CD4-positive, alpha-beta T cell treated with Interleukin-1 beta for 1 hour (primary cell): ENCODE measurements around the gene FAM83C.

Experiments used
- DNase-seq, 2 donors: peaks; one replicate each; pipeline ENCODE4 v3.0.0-alpha.2; 2020 to 2022

The FAM83C gene

DNA sequence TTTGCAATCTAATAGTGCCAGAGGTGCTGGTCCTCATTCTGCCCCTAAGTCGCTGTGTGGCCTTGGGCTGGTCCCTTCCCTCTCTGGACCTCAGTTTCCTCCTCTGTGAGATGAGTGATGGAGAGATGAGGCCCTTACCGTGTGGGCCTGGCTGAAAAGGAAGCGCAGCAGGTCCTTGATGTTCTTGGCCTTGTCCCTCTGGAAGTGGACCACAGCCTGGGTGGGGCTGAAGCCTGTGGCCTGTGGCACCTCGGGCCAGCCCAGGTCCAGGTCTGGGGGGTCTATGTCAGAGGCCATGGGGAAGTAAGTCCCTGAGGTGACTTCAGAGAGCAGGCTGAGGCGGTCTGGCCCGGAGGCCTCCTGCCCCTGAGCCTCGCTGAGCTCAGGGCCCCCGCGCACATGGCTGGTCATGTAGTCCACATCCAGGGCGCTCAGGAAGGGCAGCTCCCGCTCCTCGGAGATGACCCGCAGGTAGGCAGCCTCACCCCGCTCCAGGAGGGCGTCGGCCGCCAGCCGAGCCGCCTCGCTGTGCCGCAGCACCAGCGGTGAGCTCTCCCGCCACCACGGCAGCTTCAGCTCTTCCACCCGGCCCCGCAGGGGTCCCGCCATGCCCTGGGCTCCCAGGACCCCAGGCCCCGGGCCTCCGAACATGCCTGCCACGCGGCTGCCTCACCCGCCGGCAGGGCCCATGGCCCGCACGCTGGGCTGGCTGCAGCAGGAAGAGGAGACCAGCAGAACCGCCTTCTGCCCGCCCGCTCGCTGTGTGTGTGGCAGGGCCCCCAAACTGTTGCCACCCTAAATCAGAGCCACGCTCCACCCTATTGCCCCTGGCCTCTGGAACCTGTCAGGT, at the start of gene FAM83C:
Gene FAM83C, minus strand, starts transcription at position 772 of the 850 bp plus-strand sequence. Its CDS starts 121 bp downstream, at position 651.
- DNase-seq = no peak

DNA sequence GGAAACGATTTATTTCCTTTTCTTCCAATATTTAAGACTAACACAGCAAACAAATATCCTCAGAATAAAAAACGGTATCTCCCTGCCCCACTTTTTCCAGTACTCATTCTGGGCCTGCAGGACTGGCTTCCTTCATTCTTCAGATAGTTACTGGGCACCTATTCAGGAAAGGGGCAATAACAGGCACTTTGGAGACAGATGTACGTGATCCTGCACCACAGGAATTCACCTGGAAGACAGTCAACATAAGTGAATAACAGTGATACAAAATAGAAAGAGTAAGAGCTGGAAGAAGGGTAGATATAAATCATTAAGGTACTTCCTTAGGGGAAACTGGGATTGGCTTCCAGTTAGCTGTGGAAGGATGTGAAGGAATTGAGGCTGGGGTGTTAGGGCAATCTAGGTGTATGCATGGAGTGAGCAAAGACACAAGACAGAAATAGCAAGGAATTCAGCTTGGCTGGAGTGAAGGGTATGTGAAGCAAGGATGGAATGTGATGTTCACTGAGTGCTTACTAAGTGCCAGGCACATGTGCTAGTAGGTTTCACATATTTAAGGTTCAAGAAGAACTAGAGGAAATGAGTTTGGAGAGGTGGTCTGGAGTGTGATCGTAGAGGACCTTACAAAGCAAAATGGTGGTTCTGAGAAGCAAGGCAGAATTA, 49.3 kb upstream of the FAM83C start:
- DNase-seq = no peak

DNA sequence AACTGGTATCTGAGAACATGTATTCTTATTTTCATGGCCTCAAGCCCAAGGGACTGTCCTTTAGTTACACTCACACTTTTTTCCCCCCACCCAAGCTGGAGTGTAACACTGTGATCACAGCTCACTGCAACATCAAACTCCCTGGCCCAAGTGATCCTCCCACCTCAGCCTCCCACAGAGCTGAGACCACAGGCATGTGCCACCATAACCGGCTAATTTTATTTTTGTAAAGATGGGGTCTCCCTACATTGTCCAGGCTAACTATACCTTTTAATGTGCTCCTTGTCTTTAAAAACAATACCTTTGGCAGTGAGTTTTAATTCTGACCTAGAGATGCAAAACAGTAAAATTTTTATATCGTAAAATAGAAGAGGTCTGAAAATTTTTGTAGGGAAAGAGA, 48.2 kb upstream of the FAM83C start:
- no peak for DNase-seq

DNA sequence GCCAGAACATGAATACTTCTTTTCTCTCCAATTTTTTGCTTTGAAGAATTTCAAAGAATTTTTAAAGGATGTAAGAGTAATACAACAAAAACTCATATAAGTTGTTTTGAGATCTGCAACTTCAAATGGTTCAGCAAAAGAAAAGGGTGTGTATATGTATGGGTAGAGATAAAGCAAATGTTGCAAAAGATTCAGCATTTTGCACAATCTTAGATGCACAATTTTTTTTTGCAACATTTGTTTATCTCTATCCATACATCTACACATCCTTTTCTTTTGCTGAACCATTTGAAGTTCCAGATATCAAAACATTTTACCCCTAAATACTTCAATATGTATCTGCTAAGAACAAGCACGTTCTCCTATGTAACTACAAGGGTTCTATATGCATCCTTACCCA, 47.4 kb upstream of the FAM83C start:
- no peak for DNase-seq

DNA sequence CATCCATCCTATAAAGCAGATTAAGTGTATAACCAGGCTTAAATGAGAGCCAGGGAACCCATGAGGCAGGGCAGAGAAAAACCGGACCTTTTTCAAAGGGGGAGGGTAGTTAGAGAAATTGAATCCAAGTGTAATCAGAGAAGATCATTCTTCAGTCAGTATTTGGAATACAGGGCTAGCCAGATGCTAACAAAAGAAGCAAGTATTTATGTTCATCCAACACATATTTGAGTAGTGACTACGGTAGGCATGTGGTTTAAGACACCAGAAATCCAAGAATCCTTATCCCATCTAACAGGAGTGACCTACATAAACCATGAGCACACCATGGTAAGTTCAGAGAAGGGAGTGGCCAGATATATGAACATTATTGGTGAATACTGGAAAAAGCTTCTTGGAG, 46.8 kb upstream of the FAM83C start:
- no peak for DNase-seq

DNA sequence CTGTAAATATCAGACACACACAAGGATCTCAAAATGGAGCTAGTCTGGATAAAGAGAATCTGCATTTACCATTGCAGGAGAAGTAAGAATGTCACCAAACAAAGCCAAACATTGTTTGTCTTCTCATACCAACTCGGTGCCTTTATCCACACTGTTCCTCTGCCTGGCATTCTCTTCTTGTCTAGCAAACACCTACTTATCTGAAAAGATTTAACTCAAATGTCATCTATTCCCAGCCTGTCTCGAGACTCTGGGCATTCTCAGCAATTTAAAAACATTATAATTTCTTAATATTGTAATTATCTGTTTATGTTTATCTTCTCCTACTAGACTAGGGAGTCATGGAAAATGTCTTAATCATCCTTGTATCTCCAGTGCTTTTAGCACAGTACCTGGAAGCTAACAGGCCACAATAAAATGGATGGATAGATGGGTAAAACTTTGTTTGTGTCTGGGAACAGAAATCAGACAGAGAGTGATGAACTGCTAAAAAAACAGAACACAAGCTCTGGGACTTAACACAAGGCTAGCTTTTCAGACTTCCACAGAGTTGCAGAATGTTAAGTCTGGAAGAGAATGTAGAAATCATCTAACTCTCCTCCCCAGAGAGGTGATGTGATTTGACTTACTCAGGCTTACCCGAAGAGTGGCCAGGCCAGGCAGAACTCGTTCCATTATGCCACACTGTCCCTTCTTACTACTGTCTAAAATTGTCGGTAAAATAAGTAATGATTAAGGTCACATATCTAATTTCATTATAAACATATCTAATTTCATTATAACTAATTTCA, 42.3 kb upstream of the FAM83C start:
- DNase-seq = no peak

DNA sequence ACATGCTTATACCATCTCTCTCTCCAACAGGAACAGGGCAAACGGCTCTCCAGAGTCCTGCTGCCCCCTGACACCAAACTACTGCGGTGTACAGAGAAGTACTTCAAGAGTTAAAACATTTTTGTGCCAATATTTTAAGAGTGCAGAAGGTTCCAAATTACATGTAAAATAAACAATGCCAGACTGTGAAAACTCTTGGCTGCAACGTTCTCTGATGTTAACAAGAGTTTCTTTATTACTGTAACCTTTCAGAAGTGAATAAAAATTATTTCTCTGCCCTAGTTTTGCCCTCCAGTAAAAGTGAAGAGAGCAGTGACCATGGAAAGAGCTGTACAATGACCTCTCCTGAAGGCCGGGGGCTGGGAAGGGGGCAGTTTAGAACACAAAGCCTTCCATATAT, 41.4 kb upstream of the FAM83C start:
- no peak for DNase-seq

DNA sequence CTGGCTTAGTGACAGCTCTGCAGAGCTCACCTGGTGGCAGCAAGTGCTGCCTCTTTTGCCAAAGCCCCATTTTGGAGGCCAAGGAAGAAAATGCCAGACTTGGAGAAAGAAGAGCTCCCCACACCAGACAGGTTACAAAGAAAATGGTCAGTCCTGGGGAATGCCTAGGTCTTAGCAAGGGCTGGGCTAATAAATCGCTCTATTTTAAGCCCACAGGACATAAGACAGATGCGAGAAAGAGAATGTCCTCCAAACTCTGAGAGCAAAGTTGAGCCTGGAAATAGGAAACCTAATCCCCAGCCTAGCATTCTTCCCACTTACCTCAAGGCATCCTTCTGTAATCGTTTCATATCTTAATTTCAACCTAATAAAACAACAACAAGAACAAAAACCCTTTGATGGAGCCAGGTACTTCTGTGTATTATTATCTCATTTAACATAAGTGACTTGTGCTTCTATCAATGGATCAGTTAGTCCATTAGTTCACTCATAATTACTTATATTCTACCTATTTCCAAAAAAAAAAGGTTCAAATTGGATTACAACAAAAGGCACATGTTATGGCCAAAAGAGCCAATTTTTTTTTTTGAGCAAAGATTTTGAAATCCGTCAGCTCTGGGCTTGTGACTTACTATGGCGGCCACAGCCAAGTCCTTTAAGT, 40.4 kb upstream of the FAM83C start:
- DNase-seq = no peak

DNA sequence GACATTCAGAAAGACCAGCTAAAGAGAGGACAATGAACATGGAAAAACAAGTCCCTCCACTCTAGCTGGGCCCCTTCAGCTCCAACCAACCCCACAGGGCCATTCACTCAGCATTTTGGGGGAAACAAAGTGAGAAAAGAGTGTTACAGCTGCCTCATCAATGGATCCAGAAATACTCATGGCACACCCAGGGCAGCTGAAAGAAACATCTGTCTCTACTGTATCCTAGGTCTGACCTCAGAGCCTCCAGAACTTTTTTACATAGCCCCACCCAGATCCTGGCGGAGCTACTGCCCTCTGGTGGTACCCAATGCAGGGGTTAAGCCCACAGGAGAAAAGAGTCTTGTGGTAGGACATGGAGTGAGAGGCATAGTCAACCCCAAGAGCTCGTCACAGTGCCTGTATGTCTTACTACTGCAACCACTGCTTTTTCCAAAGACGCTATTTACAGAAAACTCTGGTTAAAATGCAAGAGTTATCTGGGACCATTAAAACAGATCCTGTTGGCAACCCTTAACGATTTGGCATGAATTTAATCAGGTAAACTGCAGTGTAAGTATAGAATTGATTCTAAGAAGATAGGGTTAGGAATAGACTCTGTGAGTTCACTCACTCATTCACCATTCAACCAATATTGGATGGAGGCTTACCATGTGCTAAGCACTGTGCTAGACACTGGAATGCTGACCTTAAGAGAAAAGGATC, 37.4 kb upstream of the FAM83C start:
- DNase-seq = peak in 1 of 2 donors; percentile 13

DNA sequence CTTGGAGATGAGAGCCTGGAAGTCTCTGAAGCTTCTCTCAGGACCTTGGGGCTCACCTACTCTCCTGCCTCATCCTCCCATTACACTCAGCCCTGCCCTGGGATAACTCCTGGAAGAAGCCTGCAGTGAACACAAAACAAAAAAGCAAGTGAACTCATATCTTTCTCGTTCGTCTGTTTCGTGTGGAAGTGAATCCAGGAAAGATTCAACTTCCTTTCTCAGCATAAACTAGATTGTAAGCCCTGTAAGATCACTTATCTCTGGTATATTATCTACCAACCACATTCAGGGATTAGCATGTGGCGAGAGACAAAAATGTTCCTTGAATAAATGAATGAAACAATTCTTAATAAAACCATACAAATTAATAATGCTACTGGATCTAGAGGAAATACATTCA, 36.5 kb upstream of the FAM83C start:
- DNase-seq = no peak

DNA sequence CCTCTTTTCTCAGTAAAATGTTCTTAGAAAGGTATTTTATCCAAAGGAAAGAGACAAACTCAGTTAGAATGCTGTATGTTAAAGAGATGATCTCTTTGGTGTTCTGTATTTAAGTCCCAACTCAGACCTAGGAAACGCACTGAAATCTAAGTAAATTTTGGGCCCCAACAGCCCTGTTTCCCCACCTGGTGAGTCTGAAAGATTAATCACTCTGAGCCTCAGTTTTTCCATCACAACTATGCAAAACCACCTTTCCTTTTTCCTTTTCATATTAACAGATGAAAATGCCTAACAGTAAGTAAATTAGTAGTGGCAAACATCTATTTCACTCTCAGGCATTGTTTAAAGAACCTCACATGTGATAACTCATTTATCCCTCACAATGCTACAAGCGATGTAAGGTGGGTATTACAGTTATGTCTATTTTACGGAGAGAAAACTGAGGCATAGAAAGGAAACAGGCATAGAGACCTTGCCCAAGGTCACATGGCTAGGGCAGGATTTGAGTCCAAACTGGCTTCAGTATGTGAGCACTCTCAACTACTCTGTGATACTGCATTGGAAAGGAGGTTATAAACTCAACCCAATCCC, 36.0 kb upstream of the FAM83C start:
- DNase-seq = no peak

DNA sequence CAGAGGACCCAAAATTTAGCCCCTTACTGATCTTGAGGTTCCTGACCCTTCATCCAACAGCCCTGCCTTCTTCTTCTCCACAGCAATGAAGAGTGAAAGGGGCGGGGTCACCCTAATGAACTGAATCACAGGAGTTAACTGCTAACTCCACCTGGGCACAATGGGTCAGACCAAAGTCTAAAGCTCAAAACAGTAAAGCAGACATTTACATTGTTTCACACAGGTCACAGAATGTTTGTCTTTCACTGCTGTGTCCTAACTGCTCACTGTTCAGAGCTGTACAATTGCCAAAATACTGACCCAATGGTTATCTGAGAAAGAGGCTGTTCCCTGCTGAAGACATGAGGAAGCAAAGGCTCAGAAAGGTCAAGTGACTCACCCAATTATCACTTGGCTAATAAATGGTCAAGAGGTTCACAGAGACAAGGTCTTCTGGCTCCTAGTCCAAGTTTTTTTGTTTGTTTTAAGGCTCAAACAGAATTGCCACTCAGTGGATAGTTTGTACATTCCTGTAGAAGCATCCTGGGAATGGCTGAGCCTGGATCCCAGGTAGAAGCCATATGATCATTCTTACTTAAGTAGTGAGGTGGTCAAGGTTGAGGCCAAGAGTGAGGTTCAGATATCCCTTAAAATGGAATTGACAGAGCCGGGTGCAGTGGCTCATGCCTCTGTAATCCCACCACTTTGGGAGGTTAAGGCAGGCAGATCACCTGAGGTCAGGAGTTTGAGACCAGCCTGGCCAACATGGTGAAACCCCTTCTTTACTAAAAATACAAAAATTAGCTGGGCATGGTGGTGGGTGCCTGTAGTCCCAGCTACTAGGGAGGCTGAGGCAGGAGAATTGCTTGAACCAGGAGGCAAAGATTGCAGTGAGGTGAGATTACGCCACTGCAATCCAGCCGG, 35.1 kb upstream of the FAM83C start:
- DNase-seq = no peak

DNA sequence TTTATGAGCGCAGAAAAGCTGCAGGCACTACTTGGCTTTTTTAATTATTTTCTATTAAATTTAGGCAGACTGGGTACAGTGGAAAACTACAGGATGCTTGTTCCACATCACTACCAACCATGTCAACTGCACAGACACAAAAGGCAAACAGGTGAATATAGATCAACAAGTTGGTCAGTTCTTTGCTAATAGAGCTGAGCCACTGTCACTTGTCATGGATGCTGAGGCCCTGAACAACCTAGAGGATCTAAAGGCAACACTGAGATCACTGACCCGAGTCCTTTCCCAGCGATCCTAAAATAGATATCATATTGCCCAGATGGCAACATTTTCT, 34.5 kb upstream of the FAM83C start:
- no peak for DNase-seq

DNA sequence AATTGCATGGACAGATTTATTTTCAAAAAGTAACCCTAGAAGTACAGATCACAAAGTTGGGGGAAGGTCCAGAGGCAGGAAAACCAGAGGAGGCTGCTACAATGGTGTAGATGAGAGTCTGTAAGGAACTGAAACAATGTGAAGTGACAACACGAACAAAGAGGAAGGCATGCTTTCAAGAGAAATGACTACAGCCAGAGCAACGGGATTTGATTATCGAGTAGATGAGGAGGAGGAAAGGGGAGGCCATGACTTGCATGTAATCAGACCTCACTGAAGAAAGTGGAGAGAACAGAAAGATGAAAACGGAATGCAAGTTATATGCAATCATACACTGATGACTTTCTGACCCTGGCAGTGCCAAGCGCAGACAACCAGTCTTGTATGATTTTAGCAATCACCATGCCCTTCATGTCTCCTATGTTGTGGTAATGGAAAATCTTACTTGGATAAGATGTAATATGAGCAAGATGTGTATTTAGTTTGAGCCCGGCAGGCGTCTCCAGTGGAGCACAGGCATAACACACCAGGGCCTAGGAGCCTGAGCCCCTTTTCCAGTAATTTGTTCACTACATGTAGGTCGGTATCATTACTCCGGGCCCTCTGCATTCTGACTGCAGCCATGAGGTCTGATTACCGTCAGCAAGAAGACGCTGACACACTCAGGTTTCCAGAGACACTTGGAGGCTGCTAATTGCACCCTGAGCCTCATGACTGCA, 34.0 kb upstream of the FAM83C start:
- DNase-seq = no peak

DNA sequence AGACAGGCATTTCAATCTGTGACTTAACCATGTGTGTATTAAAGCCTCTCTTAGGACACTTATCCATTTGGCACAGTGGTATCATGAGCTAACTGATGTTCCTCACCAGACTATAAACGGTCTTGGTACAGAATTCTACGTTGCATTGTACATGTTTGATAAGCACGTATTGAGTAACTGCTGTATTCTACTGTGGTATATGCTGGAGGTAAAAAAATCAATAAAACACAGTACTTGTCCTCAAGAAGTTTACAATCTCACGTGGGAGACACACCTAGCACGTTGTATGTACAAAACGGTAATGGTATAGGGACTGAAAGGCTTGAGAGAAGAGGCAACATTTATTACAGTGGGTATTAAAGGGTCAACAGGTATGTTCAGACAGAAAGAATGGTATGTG, 33.2 kb upstream of the FAM83C start:
- no peak for DNase-seq

DNA sequence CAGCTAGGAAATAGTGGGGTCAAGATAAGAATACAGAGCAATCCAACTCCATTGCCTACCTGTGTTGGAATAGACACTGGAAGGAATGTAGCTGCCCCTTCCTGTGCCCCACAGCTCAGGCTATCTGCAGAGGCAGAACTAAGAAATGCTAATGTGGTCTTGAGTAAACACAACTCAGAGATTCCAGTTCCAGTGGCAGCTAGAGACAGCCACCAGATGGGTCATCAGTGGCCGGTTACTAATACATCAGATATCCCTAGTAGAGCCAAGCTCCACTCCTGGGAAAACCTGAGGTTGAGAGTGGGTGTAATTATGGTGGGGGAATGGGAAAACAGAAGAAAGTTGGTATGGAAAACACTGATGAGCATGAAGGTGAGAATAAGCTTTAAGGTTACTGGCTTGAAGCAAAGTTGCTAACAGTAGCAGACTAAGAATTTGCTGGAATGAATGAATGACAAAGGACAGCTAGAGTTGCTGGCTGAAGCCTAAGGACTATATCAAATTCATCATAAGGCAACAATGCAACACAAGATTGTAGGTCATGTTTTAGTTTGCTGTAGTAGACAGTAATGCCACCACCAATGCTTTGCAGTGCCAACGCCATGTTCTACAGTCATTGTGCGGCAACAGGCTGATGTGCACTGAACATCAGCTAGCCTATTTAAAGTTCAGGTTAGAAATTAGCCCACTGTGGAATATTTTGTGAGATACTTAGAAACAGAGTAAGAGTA, 28.3 kb upstream of the FAM83C start:
- DNase-seq = no peak

DNA sequence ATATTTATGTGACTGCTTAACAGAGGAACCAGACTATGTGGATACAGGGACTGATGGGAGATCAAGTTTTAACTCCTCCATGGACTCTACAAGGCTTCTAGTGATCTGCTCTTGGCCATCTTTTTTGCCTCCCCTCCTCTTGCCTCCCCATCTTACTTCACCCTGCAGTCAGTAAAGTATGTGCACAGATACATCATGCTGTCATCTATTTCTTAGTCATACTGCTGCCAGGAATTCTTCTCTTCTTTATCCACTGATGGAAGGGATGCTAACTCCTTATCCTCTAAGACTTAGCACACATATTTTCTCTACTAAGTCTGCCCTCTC, 27.6 kb upstream of the FAM83C start:
- no peak for DNase-seq

DNA sequence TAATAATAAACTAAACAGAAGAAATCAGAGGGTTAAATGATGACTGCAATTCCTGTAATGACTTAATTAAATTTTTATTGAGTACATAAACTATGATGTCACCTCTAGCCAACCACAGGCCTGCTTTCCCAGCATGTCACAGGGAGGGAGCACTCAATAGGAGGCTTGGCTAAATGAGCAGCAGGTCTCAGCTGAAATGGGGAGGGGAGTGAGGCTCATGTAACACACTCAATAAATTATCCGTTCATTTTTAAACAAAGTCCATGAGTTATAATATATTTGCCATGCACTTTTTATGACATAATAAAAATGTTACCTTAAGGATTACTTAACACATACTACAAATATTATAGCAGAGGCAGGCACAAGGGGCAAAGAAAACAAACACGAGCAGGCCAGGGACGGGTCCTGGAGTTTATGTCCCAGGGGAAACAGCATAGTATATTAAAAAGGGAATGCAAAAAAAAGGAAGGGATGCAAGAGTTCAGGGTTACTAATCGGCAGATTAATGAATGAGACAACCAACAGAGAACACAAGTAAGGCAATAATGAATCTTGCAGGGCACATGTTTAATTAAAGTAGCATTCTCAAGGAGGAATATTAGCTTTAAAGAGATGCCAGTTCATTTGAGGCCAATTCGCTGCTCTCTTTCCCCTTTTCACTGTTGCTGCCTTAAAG, 27.1 kb upstream of the FAM83C start:
- DNase-seq = no peak

DNA sequence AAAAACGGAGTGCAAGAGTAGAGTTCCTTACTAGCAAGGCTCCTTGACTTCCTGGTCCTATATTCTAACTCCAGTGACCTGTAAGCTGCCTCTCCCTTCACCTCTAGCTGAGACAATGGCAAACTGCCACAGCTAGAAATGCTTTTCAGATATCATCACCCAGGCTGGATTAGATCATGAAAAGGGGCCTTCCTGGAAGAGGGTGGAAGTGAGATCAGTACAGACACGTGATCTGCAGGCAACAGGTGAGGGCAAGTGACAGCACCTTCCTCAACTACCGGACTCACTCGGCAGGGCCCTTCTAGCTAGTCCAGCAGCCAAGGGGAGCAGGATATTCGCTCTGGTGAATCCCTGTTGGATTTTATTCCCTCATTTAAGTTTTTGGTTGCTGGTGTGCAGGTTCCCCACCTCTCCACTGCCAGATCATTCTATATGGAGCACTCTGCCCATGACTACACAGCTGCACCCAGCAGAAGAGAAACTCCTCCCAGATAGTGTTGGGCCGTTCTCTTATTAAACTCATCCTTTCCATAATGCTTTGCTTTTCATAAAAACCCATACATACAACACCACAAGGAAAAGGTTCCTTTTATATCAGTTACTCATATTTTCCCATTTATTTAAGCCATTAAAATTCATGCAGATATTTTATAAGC, 26.4 kb upstream of the FAM83C start:
- no peak for DNase-seq
